OCI-LY7 (cell line): ENCODE results near the gene MED26. TPM values are rescaled to one million over a fixed set of nuclear protein-coding genes. Genes with fewer than 3 reads are reported as not detected.
A peak's percentile ranks its signal among the peaks of the same experiment; 100 is the strongest.

Source experiments
- BruUV-seq: library from RNA; stranded (reverse); fragments of 400-500 nt; replicated peaks from 2 replicates; lab custom pipeline; 2021; lab: Mats Ljungman, UMichigan
- CTCF ChIA-PET: fragments of 300-600 bp; sonication (Branson Sonifier 250); formaldehyde crosslinking; loops from one replicate; lab custom pipeline; 2022; ENCODE audit warnings: antibody characterized with exemption; ENCODE audit not compliant: unreplicated experiment; lab: Charles Lee
- POLR2A ChIA-PET: fragments of 300-600 bp; sonication (Branson Sonifier 250); formaldehyde crosslinking; loops from one replicate; lab custom pipeline; 2022; ENCODE audit warnings: antibody characterized with exemption; lab: Charles Lee
- DNase-seq: peaks from one replicate; pipeline ENCODE4 v3.0.0-alpha.2; 2015; ENCODE audit warnings: low spot score
- H2AFZ ChIP-seq: fragments of 200-600 bp; sonication (generic), shearing (Covaris generic); 2 replicates; pipeline ENCODE4 v1.6.1; 2014; ENCODE audit warnings: mild to moderate bottlenecking, antibody characterized with exemption, low read length, moderate library complexity
- H3K27ac ChIP-seq: fragments of 200-600 bp; sonication (generic); 2 replicates; pipeline ENCODE4 v1.5.1; 2014; ENCODE audit warnings: mixed run types, low read depth, mild to moderate bottlenecking, moderate library complexity, low read length, inconsistent platforms; ENCODE audit not compliant: poor library complexity, severe bottlenecking
- H3K36me3 ChIP-seq: fragments of 200-600 bp; sonication (generic); 2 replicates; pipeline ENCODE4 v1.6.1; 2014; ENCODE audit warnings: mild to moderate bottlenecking, antibody characterized with exemption, low read length, moderate library complexity, mixed read lengths; ENCODE audit not compliant: insufficient read depth
- H3K4me1 ChIP-seq: fragments of 200-600 bp; sonication (generic); 2 replicates; pipeline ENCODE4 v1.5.1; 2014; ENCODE audit warnings: mild to moderate bottlenecking, low read length; ENCODE audit not compliant: insufficient read depth, poor library complexity, severe bottlenecking
- H3K4me2 ChIP-seq: fragments of 200-600 bp; sonication (generic); 2 replicates; pipeline ENCODE4 v1.6.1; 2014; ENCODE audit warnings: mild to moderate bottlenecking, low read length
- H3K4me3 ChIP-seq: fragments of 200-600 bp; sonication (generic); 2 replicates; pipeline ENCODE4 v1.5.1; 2014; ENCODE audit warnings: mild to moderate bottlenecking, low read depth, low read length; ENCODE audit not compliant: poor library complexity, severe bottlenecking
- H3K79me2 ChIP-seq: fragments of 200-600 bp; sonication (generic); 2 replicates; pipeline ENCODE4 v1.6.1; 2016; ENCODE audit warnings: low read depth, mild to moderate bottlenecking, low read length, moderate library complexity, mixed read lengths; ENCODE audit not compliant: insufficient read depth
- H3K9me2 ChIP-seq: fragments of 200-600 bp; sonication (generic); 2 replicates; pipeline ENCODE4 v1.6.1; 2016; ENCODE audit warnings: mild to moderate bottlenecking, low read length, mixed read lengths; ENCODE audit not compliant: insufficient read depth
- H3K9me3 ChIP-seq: fragments of 200-600 bp; sonication (generic); 2 replicates; pipeline ENCODE4 v1.6.1; 2014; ENCODE audit warnings: mild to moderate bottlenecking, mixed run types, low read length, mixed read lengths
- H4K20me1 ChIP-seq: fragments of 200-600 bp; sonication (generic); 2 replicates; pipeline ENCODE4 v1.6.1; 2014; ENCODE audit warnings: mild to moderate bottlenecking, antibody characterized with exemption, low read length, moderate library complexity, mixed read lengths; ENCODE audit not compliant: insufficient read depth
- CTCF ChIP-seq: fragments of 200-600 bp; sonication (generic); conservative IDR thresholded peaks from 2 replicates; pipeline ENCODE4 v1.5.1; 2014; ENCODE audit warnings: mild to moderate bottlenecking, antibody characterized with exemption, low read length, moderate library complexity, mixed read lengths
- EZH2phosphoT487 ChIP-seq: fragments of 200-600 bp; sonication (generic); IDR thresholded peaks from 2 replicates; pipeline ENCODE4 v1.6.1; 2018; ENCODE audit warnings: low read depth, borderline replicate concordance, mild to moderate bottlenecking, mixed run types, antibody characterized with exemption, low read length, moderate library complexity, mixed read lengths
- intact Hi-C: fragments of 100-400 bp; cut with micrococcal nuclease; formaldehyde crosslinking; loops from one replicate; pipeline ENCODE4 v1.10.0; 2022; ENCODE audit not compliant: unreplicated experiment
- total RNA-seq, 2 experiments: library from RNA; depleted of rRNA in 1 of 2; stranded (reverse); fragments of >200 nt in 1 of 2; shearing (Covaris generic) in 1 of 2; gene quantifications; 2 replicates each; pipeline ENCODE4 v1.2.3, GENCODE V29; 2014 to 2022

The MED26 gene
- total RNA-seq, 2 experiments from 2014 or later, result 19.4 to 26.8 TPM

DNA sequence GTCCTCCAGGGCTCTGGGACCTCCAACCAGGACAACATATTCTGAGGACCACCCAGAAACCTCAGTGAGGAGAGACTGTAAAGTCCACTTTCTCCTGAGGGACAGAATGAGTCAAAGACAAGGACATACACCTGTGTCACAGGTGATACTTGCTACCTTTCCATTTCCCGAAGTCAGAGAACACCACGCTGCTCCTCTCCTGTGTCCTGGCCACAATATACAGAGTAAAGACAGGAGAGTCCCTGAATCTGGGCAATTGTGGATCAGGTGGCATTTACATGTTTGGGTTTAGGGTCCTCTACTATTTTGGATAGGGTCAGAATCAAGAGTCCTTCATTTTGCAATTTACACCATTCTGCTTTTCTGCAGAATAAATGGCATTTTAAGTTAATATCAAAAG lies 4.9 kb downstream of the MED26 start:
- TF ChIP-seq EZH2phosphoT487 (no peak), CTCF (no peak)
- Histone ChIP-seq H2AFZ (no peak overlapping the region), H3K79me2 (peaks cover 99% of the 10 kb centered on the region), H3K4me3 (no peak overlapping the region), H3K9me3 (no peaks in the 10 kb centered on the region), H3K27ac (peak overlapping the region; percentile 2), H3K4me1 (peaks cover 67% of the 10 kb centered on the region), H3K9me2 (no peaks in the 10 kb centered on the region), H3K36me3 (peaks cover 57% of the 10 kb centered on the region; the same call in 1 of the 2 replicates), H3K4me2 (peak overlapping the region; percentile 14; the same call in 1 of the 2 replicates), H4K20me1 (peaks cover 74% of the 10 kb centered on the region)
- CTCF ChIA-PET, result no interaction called here
- POLR2A ChIA-PET, result interaction anchor here (1.3 kb wide), 1 partner anchor 10 kb away, joined by 3 read pairs; no protein-coding TSS in a partner anchor
- no TSS peak for BruUV-seq
- DNase-seq, result no peak
- intact Hi-C loops, result no loop called here

DNA sequence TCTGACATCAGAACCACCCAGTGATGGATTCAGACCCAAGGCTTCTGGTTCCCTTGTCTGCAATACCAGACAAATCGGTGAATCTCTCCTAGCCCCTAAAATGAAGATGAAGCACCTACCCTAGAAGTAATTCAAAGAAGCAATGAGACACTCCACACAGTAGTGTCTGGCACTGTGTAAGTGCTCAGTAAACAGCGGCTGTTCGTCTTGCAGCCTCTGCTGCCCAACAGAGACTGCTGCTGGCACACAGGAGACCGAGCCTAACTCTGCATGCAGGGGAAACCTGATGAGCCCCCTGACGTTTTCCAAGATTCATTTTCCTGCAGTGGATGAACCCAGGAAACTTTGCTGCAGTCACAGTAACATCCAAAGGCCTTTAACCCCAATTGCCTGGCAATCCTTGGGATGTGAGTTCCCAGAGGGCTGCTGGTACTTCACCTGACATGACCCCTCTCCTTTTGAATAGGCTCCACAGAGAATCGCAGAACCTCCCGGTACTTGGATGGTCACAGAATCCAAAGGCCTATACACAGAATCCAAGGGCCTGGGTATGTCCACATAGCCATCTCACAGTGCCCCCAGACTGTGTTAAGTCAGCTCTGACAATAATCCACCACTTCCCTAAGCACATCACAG lies 6.7 kb downstream of the MED26 start:
- intact Hi-C loops, result no loop called here
- ChIA-PET POLR2A (no interaction called here), CTCF (no interaction called here)
- TF ChIP-seq EZH2phosphoT487, result no peak
- no peak for TF ChIP-seq CTCF
- no peak overlapping the region for H3K4me2 ChIP-seq
- H3K4me3 ChIP-seq, result no peak overlapping the region
- H3K27ac ChIP-seq, result no peak overlapping the region
- no peak for DNase-seq
- no TSS peak for BruUV-seq
- H4K20me1 ChIP-seq, result peaks cover 79% of the 10 kb centered on the region
- no peaks in the 10 kb centered on the region for H3K9me3 ChIP-seq
- H2AFZ ChIP-seq, result no peak overlapping the region
- no peaks in the 10 kb centered on the region for H3K9me2 ChIP-seq
- peaks cover 80% of the 10 kb centered on the region for H3K4me1 ChIP-seq
- H3K36me3 ChIP-seq, result peaks cover 57% of the 10 kb centered on the region; the same call in 1 of the 2 replicates
- H3K79me2 ChIP-seq, result peaks cover 100% of the 10 kb centered on the region

DNA sequence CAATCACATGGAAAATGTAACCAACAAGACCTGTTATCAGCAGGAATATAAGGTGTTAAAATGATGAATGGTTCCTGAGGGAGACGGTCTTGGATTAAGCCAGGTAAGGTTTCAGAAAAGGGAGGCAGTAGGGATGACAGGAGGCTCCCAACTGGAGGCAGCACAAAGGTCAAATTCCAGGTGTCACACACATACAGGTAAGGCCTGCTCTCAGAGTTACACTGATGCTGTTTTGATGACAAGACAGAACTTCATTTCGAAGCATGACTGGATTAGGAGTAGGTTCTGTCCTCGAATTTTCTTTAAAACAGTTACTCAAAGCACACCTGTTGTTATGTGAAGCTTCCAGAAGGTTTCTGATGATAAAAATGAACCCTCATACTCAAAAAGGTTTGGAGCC lies 7.4 kb downstream of the MED26 start:
- CTCF ChIA-PET, result no interaction called here
- Histone ChIP-seq H3K36me3 (peaks cover 53% of the 10 kb centered on the region; the same call in 1 of the 2 replicates), H3K4me1 (peaks cover 80% of the 10 kb centered on the region), H3K79me2 (peaks cover 100% of the 10 kb centered on the region), H3K4me2 (no peak overlapping the region), H3K9me3 (no peaks in the 10 kb centered on the region), H3K4me3 (no peak overlapping the region), H4K20me1 (peaks cover 78% of the 10 kb centered on the region), H2AFZ (no peak overlapping the region), H3K9me2 (no peaks in the 10 kb centered on the region), H3K27ac (no peak overlapping the region)
- BruUV-seq, result no TSS peak
- no peak for DNase-seq
- POLR2A ChIA-PET, result no interaction called here
- intact Hi-C loops, result no loop called here
- TF ChIP-seq CTCF (no peak), EZH2phosphoT487 (no peak)
